Urinary bladder (tissue), 4 donors: ENCODE measurements around the gene DHRS7B. TPM values are rescaled to one million over a fixed set of nuclear protein-coding genes. Genes with fewer than 3 reads are reported as not detected.
"Not testable (repeated sequence)": the region's sequence is repeated elsewhere in the genome, so short reads cannot be mapped to it uniquely, and the experiment has no call there.

ENCODE experiments used
- DNase-seq: peaks from one replicate; pipeline ENCODE4 v3.0.0-alpha.2; 2015; ENCODE audit errors: extremely low spot score
- H3K27ac ChIP-seq: one replicate; pipeline ENCODE4 v1.5.1; 2013; ENCODE audit warnings: low read depth, mild to moderate bottlenecking, moderate library complexity
- H3K36me3 ChIP-seq: one replicate; pipeline ENCODE4 v1.6.1; 2013; ENCODE audit warnings: mild to moderate bottlenecking, moderate library complexity; ENCODE audit not compliant: insufficient read depth
- H3K4me1 ChIP-seq: one replicate; pipeline ENCODE4 v1.6.1; 2013; ENCODE audit warnings: mild to moderate bottlenecking, moderate library complexity; ENCODE audit not compliant: insufficient read depth
- H3K4me3 ChIP-seq: one replicate; pipeline ENCODE4 v1.5.1; 2013; ENCODE audit warnings: low read depth, low read length
- WGBS: extraction: QIAGEN DNeasy Blood & Tissue Kit; methylation state at CpG from one replicate; pipeline ENCODE4 v1.1.7; 2013; 5-methylcytosine and 5-hydroxymethylcytosine counted together
- polyA plus RNA-seq: library from polyadenylated mRNA; stranded (reverse); fragments of 200-250 nt; gene quantifications from one replicate; pipeline ENCODE4 v1.2.3, GENCODE V29; 2013
- total RNA-seq: library from RNA; depleted of rRNA; stranded (reverse); fragments of >200 nt; gene quantifications from one replicate; pipeline ENCODE4 v1.2.3, GENCODE V29; 2014
- donor health status: healthy with polysubstance abuse.
- donor health status: healthy.

The DHRS7B gene
- total and polyA plus RNA-seq, 2 donors: 14.5 to 33.4 TPM

DNA sequence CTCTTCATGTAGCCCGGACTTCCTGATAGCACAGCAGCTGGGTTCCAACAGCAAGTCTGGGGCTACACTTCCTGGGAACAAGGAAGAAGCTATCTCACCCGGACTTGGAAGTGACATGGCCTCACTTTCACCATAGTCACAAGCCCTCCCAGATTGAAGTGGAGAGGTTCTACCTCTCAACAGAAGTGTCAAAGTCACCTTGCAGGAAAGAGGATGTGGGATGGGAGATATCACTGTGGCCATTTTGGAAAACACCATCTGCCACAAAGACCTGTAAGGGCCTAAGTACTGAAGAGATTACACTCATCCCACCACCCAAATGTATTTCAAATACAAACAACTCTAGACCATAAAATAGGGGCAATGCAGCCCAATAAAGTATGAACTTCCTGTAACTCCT, 29.9 kb upstream of the DHRS7B start:
- DNase-seq: no peak

DNA sequence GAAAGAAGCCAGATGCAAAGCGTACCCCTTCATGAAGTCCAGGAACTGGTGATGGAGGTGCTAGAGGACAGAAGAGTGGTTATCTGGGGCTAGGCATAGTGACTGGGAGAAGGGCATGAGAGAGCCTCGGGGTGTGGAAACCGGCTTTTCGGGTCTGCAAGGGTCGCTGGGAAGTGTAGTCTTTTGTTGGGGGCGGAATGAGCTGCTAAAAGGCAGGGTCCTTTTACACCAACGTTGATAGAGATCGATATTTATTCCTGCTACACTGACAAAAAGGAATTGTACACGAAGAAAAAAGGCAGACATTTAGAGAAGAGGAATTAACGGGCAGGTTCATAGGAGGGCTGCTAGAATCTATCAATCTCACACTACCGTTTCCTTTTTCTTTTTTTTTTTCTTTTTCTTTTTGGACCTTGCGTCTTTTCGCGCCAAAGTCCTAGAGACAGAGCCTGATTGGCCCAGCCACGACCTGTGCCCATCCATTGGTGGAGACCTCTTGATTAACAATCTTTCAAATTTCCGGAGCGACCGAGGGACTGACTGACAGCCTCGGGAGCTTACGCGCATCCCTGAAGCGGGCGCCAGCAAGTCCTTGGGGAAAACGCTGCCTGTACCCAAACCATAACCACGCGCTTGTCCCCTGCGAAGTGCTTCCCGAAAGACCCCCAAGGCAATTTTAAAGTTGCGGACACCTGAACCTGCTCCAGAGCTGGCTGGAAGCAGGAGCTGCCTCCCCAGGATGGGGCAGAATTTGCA, 27.7 kb upstream of the DHRS7B start:
- WGBS: under 1% methylated on average over 29 of the region's 29 CpGs
- H3K4me3 ChIP-seq: peak overlapping the region; percentile 40
- no peaks in the 10 kb centered on the region for H3K4me1 ChIP-seq
- DNase-seq: peak; percentile 64
- H3K27ac ChIP-seq: no peak overlapping the region
- no peaks in the 10 kb centered on the region for H3K36me3 ChIP-seq

More for the DNA sequence above, 29.9 kb upstream of the DHRS7B start:
- Histone ChIP-seq H3K4me1 (no peaks in the 10 kb centered on the region), H3K36me3 (no peaks in the 10 kb centered on the region), H3K4me3 (no peak overlapping the region), H3K27ac (no peak overlapping the region)
- 81% methylated on average over 2 of the region's 2 CpGs for WGBS

DNA sequence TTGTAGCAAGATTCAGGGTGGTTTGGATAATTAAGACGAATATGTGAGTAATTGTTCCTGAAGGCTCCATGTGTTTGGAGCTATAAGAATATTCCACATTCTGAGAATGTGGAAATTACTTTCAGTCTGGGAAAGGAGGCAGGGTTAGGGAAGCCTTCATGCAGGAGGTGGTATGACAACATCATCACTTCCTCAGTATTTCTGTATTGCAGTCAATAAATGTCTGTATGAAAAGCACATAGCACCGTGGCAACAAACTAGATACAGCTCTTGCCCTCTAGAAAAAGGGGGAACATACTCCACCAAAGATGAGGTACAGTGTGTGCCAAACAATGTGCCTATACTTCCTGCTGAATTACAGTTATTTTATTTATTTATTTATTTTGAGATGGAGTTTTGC, 26.1 kb upstream of the DHRS7B start:
- no peaks in the 10 kb centered on the region for H3K36me3 ChIP-seq

DNA sequence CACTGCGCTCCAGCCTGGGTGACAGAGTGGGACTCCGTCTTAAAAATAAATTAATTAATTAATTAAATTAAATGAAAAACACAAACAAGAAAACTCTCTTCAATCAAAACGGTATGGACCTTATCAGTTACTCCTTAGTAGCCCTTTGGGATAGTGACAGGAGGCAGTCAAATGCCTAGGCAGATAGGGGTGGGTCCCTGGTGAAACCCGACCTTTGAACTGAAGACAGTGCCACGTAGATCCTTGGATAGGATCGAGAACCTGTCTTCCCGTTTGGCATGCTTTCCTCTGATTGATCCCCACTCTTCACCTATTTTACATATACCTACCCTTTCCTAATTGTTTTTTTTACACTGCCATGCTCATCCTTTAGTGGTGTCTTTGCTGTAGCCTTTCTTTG, 22.2 kb upstream of the DHRS7B start:
- DNase-seq: no peak
- no peak overlapping the region for H3K4me3 ChIP-seq

More for the DNA sequence above, 26.1 kb upstream of the DHRS7B start:
- 82% methylated on average over 2 of the region's 2 CpGs for WGBS
- H3K27ac ChIP-seq: no peak overlapping the region
- no peak overlapping the region for H3K4me3 ChIP-seq
- no peaks in the 10 kb centered on the region for H3K4me1 ChIP-seq
- no peak for DNase-seq

DNA sequence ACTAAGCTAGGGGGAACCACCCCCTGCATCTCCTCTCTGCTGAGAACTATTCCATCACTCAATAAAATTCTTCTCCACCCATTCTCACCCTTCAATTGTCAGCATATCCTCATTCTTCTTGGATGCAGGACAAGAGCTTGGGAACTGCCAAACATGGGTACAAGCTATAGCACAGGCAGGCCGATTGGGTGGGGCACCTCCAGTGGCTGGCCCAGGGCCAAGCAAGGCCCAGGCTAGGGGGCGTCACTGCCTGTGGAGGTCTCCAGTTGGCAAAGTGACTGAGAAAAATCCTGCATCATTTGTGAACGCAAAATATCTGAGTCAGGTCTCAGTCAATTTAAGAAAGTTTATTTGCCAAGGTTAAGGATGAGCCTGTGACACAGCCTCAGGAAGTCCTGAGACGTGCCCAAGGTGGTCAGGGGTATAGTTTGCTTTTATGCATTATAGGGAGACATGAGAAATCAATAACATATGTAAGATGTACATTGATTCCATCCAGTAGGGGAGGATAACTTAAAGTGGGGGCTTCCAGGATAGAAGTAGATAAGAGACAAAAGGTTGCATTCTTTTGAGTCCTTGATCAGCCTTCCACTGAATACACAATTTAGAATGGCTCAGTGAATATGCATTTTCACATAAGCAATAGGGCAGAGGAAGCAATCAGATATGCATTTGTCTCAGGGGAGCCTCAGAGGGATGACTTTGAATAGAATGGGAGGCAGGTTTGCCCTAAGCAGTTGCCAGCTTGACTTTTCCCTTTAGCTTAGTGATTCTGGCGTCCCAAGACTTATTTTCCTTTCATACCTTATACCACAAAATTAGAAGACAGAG, 21.5 kb upstream of the DHRS7B start:
- H3K4me3 ChIP-seq: no peak overlapping the region
- H3K4me1 ChIP-seq: no peaks in the 10 kb centered on the region
- WGBS: 77% methylated on average over 5 of the region's 5 CpGs
- no peak overlapping the region for H3K27ac ChIP-seq
- no peak for DNase-seq
- H3K36me3 ChIP-seq: no peaks in the 10 kb centered on the region

More for the DNA sequence above, 22.2 kb upstream of the DHRS7B start:
- H3K4me1 ChIP-seq: no peaks in the 10 kb centered on the region
- H3K27ac ChIP-seq: no peak overlapping the region
- WGBS: 91% methylated on average over 7 of the region's 7 CpGs
- H3K36me3 ChIP-seq: no peaks in the 10 kb centered on the region

DNA sequence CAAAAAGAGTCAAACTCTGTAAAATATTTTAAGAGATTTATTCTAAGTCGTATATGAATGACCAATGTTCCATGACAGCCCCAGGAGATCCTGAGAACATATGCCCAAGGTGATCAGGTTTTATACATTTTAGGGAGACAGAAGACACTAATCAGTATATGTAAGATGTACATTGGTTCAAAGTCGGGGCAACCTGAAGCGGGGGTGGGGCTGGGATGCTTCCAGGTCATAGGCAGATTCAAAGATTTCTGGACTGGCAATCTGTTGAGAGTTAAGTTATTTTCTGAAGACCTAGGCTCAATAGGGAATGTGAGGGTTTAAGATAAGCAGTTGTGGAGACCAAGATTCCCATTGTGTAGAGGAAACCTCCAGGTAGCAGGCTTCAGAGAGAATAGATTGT, 20.4 kb upstream of the DHRS7B start:
- Histone ChIP-seq H3K4me3 (no peak overlapping the region), H3K27ac (no peak overlapping the region), H3K36me3 (no peaks in the 10 kb centered on the region), H3K4me1 (no peaks in the 10 kb centered on the region)
- no peak for DNase-seq
- WGBS: 89% methylated on average over 3 of the region's 3 CpGs

DNA sequence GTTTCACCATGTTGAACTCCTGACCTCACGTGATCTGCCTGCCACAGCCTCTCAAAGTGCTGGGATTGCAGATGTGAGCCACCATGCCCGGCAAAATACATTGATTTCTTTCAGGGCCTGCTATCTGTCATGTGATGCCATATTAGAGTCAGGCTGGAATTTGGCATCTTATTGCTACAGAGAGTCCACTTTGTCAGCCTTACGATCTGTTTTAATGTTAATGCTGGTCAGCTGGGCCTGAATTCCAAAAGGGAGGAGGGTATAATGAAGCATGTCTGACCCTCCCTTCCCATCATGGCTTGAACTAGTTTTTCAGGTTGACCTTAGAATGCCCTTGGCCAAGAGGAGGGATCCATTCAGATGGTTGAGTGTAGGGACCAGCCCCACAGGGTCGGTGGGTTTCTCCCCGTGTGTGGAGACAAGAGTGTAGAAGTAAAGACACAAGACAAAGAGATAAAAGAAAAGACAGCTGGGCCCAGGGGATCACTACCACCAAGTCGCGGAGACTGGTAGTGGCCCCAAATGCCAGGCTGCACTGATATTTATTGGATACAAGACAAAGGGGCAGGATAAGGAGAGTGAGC, 19.6 kb upstream of the DHRS7B start:
- H3K27ac ChIP-seq, H3K4me3 ChIP-seq, DNase-seq, H3K36me3 ChIP-seq, H3K4me1 ChIP-seq: not testable (repeated sequence)
- 81% methylated on average over 7 of the region's 7 CpGs for WGBS

DNA sequence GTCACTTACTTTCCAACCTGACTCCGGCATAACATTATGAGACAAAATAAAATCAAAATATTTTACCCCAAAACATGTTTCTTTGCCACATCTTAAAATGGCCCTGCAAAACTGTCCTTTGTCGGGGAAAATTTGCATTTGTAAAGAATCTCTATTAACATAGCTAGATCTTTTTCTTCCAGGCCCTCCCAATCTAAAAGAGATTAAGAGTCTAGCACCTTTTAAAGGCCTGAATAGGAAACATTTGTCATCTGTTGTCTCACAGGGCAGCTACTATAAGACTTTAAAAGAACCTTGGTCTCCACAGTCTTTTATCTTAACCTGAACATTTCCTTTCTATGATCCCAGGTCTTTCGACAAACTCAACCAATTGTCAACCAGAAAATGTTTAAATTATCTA, 18.1 kb upstream of the DHRS7B start:
- H3K27ac ChIP-seq: no peak overlapping the region
- no peak overlapping the region for H3K4me3 ChIP-seq
- WGBS: 74% methylated on average over 3 of the region's 3 CpGs
- DNase-seq: no peak
- H3K36me3 ChIP-seq: no peaks in the 10 kb centered on the region
- no peaks in the 10 kb centered on the region for H3K4me1 ChIP-seq

DNA sequence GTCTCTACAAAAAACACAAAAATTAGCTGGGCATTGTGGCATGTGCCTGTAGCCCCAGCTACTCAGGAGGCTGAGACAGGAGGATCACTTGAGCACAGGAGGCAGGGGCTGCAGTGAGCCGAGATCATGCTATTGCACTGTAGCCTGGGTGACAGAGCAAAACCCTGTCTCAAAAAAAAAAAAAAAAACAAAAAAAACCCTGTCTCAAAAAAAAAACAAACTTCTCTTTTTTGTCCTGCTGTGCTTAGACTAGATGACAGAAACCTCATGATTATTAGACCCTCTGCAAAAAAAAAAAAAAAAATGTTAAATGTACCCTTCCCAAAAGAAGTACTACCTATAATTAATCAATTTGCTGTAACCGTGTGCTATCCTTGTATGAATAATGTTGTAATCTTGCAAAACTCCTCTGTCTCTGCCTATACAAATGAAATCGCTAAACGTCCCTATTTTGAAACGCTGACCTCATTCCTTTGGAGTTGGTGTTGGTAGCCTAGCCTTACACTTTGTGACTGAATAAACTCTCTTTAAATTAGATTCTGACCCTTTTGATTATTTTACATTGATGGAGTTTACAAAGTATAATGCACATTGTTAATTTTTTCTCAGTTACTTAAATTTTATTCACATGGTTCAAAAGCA, 13.6 kb upstream of the DHRS7B start:
- Histone ChIP-seq H3K4me3 (no peak overlapping the region), H3K4me1 (no peaks in the 10 kb centered on the region), H3K27ac (no peak overlapping the region), H3K36me3 (no peaks in the 10 kb centered on the region)
- DNase-seq: no peak
- 65% methylated on average over 5 of the region's 5 CpGs for WGBS

DNA sequence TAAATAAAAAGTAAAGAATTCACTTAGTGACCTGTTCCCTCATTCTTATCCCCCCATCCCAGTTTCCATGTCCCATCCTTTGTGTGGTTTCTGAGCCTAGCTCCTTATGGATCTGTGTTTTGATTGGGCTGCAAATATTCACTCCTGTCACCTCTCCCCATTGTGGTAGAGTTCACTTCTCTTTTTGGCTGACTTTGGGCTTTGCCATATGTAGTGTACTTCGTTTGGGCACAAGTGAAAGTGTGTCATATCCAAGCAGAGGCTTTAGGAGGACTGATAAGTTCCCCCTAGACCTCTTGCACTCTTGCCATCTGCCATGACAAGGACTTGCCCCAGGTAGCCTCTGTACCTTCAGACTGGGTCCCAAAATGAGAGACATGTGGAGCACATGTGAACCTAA, 13.0 kb upstream of the DHRS7B start:
- WGBS: 35% methylated on average over 1 of the region's 1 CpG
- H3K4me1 ChIP-seq: no peaks in the 10 kb centered on the region
- no peaks in the 10 kb centered on the region for H3K36me3 ChIP-seq
- H3K4me3 ChIP-seq: no peak overlapping the region
- no peak overlapping the region for H3K27ac ChIP-seq
- DNase-seq: no peak

DNA sequence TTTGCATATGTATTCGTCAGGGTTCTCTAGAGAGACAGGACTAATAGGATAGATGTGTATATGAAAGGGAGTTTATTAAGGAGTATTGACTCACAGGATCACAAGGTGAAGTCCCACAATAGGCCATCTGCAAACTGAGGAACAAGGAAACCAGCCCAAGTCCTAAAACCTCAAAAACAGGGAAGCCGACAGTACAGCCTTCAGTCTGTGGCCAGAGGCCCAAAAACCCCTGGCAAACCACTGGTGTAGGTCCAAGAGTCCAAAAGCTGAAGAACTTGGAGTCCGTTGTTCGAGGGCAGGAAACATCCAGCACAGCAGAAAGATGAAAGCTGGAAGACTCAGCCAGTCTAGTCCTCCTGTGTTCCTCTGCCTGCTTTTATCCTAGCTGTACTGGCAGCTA, 12.0 kb upstream of the DHRS7B start:
- H3K4me3 ChIP-seq, H3K4me1 ChIP-seq, H3K27ac ChIP-seq, DNase-seq, H3K36me3 ChIP-seq: not testable (repeated sequence)
- whole genome bisulfite sequencing: 87% methylated on average over 4 of the region's 4 CpGs

DNA sequence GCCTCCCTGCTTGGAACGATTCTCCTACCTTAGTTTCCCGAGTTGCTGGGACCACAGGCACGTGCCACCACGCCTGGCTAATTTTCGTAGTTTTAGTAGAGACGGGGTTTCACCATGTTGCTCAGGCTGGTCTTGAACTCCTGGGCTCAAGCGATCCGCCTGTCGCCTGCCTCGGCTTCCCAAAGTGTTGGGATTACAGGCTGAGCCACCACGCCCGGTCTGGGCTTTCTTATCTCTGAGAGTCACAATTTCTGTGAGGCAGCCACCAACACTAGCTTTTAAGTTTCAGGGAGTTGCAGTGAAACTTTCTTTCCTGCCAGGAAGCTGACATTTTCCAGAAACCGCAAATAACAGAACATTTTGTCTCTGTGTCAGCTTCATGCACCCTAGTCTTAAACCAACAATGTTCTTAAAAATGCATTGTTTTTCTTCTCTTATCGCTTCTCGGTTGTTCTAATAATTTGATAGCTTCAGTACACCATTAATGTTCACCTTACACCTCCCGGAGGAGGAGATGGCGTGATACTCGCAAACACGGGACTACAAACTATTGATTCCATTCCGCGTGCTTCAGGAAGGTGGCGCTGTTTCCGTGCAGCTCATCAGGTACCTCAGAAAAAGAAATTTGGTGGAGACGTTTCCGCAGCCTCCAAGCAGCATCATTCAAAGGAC, 7.4 kb upstream of the DHRS7B start:
- peak; percentile 25 for DNase-seq
- Histone ChIP-seq H3K4me1 (no peaks in the 10 kb centered on the region), H3K4me3 (no peak overlapping the region), H3K36me3 (no peaks in the 10 kb centered on the region), H3K27ac (no peak overlapping the region)
- WGBS: 28% methylated on average over 25 of the region's 25 CpGs

DNA sequence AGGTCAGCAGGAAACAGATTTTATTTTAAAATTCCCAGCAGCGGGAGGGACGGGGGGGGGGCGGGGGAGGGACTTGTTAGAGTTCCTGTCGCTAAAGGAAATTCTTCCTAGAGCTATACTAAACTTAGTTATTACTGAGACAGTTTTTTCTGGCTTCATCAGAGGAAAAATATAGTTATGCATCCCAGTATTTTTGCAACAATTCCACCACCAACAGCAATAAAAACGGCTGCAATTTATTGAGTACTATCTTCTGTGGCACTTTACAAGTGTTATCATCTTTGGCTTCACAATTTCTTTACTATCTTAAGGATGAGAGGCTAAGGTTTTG, 6.9 kb upstream of the DHRS7B start:
- H3K36me3 ChIP-seq: no peaks in the 10 kb centered on the region
- no peak for DNase-seq
- under 1% methylated on average over 5 of the region's 5 CpGs for WGBS
- H3K27ac ChIP-seq: no peak overlapping the region
- no peak overlapping the region for H3K4me3 ChIP-seq
- no peaks in the 10 kb centered on the region for H3K4me1 ChIP-seq
